OCI-LY1 (cell line): ENCODE measurements around the gene GAS2L1.

Source experiments
- CTCF ChIP-seq: fragments of 200-600 bp; sonication (generic), shearing (Covaris generic); IDR thresholded peaks from 2 replicates; pipeline ENCODE4 v1.5.1; 2017; ENCODE audit warnings: mild to moderate bottlenecking, antibody characterized with exemption, low read length, moderate library complexity, mixed read lengths
- EZH2 ChIP-seq: fragments of 200-600 bp; sonication (generic), shearing (Covaris generic); IDR thresholded peaks from 2 replicates; pipeline ENCODE4 v1.8.0; 2017; ENCODE audit warnings: borderline replicate concordance, mixed run types, mild to moderate bottlenecking, antibody characterized with exemption, low read length, moderate library complexity, mixed read lengths

- no peak for TF ChIP-seq CTCF
- TF ChIP-seq EZH2, result no peak
Observed at GRCh38 chr22:29260601-29261315, 45.7 kb upstream of the GAS2L1 start.
